Gastrocnemius medialis (tissue), 4 donors: ENCODE measurements around the gene SARM1.

Source experiments
- POLR2A ChIP-seq, 2 donors: fragments of 450-650 bp; IDR thresholded peaks; one replicate each; pipeline ENCODE4 v1.6.1; 2017; ENCODE audit warnings: antibody characterized with exemption in 2 of 2, mild to moderate bottlenecking in 2 of 2, moderate library complexity in 2 of 2
- TF ChIP-seq, protein P1 (sequence below), 5 experiments: fragments of 450-650 bp in 3 of 5; fragments of 200-600 bp in 2 of 5; sonication (generic) in 2 of 5; IDR thresholded peaks in 4 of 5; conservative IDR thresholded peaks in 1 of 5; 1 replicate in 4 of 5; 2 replicates in 1 of 5; pipeline ENCODE4 v1.5.1; 2016 to 2019; ENCODE audit warnings: antibody characterized with exemption in 5 of 5, mild to moderate bottlenecking in 3 of 5, moderate library complexity in 3 of 5

- TF ChIP-seq, protein P1, sequence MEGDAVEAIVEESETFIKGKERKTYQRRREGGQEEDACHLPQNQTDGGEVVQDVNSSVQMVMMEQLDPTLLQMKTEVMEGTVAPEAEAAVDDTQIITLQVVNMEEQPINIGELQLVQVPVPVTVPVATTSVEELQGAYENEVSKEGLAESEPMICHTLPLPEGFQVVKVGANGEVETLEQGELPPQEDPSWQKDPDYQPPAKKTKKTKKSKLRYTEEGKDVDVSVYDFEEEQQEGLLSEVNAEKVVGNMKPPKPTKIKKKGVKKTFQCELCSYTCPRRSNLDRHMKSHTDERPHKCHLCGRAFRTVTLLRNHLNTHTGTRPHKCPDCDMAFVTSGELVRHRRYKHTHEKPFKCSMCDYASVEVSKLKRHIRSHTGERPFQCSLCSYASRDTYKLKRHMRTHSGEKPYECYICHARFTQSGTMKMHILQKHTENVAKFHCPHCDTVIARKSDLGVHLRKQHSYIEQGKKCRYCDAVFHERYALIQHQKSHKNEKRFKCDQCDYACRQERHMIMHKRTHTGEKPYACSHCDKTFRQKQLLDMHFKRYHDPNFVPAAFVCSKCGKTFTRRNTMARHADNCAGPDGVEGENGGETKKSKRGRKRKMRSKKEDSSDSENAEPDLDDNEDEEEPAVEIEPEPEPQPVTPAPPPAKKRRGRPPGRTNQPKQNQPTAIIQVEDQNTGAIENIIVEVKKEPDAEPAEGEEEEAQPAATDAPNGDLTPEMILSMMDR (IDR thresholded peaks at IDR 0.05 in 4 of 5, conservative IDR thresholded peaks at IDR 0.05 in 1 of 5) = no peak
- no peak for TF ChIP-seq POLR2A (IDR thresholded peaks at IDR 0.05)
Observed at GRCh38 chr17:28390141-28390540, 18.6 kb downstream of the SARM1 start.
